OCI-LY1 (cell line): Measurements from ENCODE around the gene NLRP3.

Experiments used
- H2AFZ ChIP-seq: fragments of 200-600 bp; sonication (generic), shearing (Covaris generic); 2 replicates; pipeline ENCODE4 v1.6.0; 2014; ENCODE audit warnings: antibody characterized with exemption, mild to moderate bottlenecking, low read length
- H3F3A ChIP-seq: fragments of 200-600 bp; sonication (generic), shearing (Covaris generic); 2 replicates; pipeline ENCODE4 v1.6.0; 2014; ENCODE audit warnings: mild to moderate bottlenecking, antibody characterized with exemption, low read length, moderate library complexity; ENCODE audit not compliant: insufficient read depth
- H3K27ac ChIP-seq: fragments of 200-600 bp; sonication (generic); 2 replicates; pipeline ENCODE4 v1.5.1; 2014; ENCODE audit warnings: low read length, mixed run types, mild to moderate bottlenecking, low read depth; ENCODE audit not compliant: poor library complexity, severe bottlenecking
- H3K27me3 ChIP-seq: fragments of 200-600 bp; sonication (generic); 2 replicates; pipeline ENCODE4 v1.6.0; 2014; ENCODE audit warnings: antibody characterized with exemption, mild to moderate bottlenecking, low read length, moderate library complexity; ENCODE audit not compliant: insufficient read depth
- H3K36me3 ChIP-seq: fragments of 200-600 bp; sonication (generic); 2 replicates; pipeline ENCODE4 v1.6.1; 2014; ENCODE audit warnings: mild to moderate bottlenecking, antibody characterized with exemption, low read length, moderate library complexity, mixed read lengths; ENCODE audit not compliant: insufficient read depth
- H3K4me1 ChIP-seq: fragments of 200-600 bp; sonication (generic); 2 replicates; pipeline ENCODE4 v1.5.1; 2014; ENCODE audit warnings: mild to moderate bottlenecking, low read length, moderate library complexity; ENCODE audit not compliant: insufficient read depth, severe bottlenecking
- H3K4me2 ChIP-seq: fragments of 200-600 bp; sonication (generic), shearing (Covaris generic); 2 replicates; pipeline ENCODE4 v1.6.1; 2014; ENCODE audit warnings: low read length
- H3K4me3 ChIP-seq: fragments of 200-600 bp; sonication (generic); 2 replicates; pipeline ENCODE4 v1.5.1; 2014; ENCODE audit warnings: low read length, low read depth, mild to moderate bottlenecking, mixed read lengths; ENCODE audit not compliant: poor library complexity, severe bottlenecking
- H3K79me2 ChIP-seq: fragments of 200-600 bp; shearing (Covaris generic); 2 replicates; pipeline ENCODE4 v1.6.1; 2016; ENCODE audit warnings: mixed run types, low read length, mixed read lengths; ENCODE audit not compliant: insufficient read depth
- H3K9ac ChIP-seq: fragments of 200-600 bp; sonication (generic), shearing (Covaris generic); 2 replicates; pipeline ENCODE4 v1.6.1; 2014; ENCODE audit warnings: mild to moderate bottlenecking, low read length, mixed read lengths
- H3K9me2 ChIP-seq: fragments of 200-600 bp; sonication (generic), shearing (Covaris generic); 2 replicates; pipeline ENCODE4 v1.6.1; 2014; ENCODE audit warnings: low read depth, mild to moderate bottlenecking, low read length, mixed read lengths
- H3K9me3 ChIP-seq: fragments of 200-600 bp; shearing (Covaris generic); 2 replicates; pipeline ENCODE4 v1.6.1; 2014; ENCODE audit warnings: low read length, mixed read lengths
- H4K20me1 ChIP-seq: fragments of 200-600 bp; sonication (generic), shearing (Covaris generic); 2 replicates; pipeline ENCODE4 v1.6.0; 2016; ENCODE audit warnings: mild to moderate bottlenecking, low read length; ENCODE audit not compliant: insufficient read depth
- CTCF ChIP-seq: fragments of 200-600 bp; sonication (generic), shearing (Covaris generic); IDR thresholded peaks from 2 replicates; pipeline ENCODE4 v1.5.1; 2017; ENCODE audit warnings: mild to moderate bottlenecking, antibody characterized with exemption, low read length, moderate library complexity, mixed read lengths
- EZH2 ChIP-seq: fragments of 200-600 bp; sonication (generic), shearing (Covaris generic); IDR thresholded peaks from 2 replicates; pipeline ENCODE4 v1.8.0; 2017; ENCODE audit warnings: borderline replicate concordance, mixed run types, mild to moderate bottlenecking, antibody characterized with exemption, low read length, moderate library complexity, mixed read lengths

Gene NLRP3

GRCh38 chr1:247448107-247448791, 32.3 kb downstream of the NLRP3 start:
- no peaks in the 10 kb centered on the region for H3K36me3 ChIP-seq
- no peak overlapping the region for H3K27ac ChIP-seq
- no peak overlapping the region for H3K4me2 ChIP-seq
- H3K79me2 ChIP-seq, result no peaks in the 10 kb centered on the region
- H3K4me1 ChIP-seq, result no peaks in the 10 kb centered on the region
- H3K27me3 ChIP-seq, result no peaks in the 10 kb centered on the region
- H3K9ac ChIP-seq, result no peak overlapping the region
- no peaks in the 10 kb centered on the region for H3K9me2 ChIP-seq
- H2AFZ ChIP-seq, result no peak overlapping the region
- H4K20me1 ChIP-seq, result no peaks in the 10 kb centered on the region
- no peak overlapping the region for H3K4me3 ChIP-seq
- no peaks in the 10 kb centered on the region for H3K9me3 ChIP-seq
- H3F3A ChIP-seq, result no peaks in the 10 kb centered on the region
- TF ChIP-seq CTCF (no peak), EZH2 (no peak)

GRCh38 chr1:247451388-247452010, 35.5 kb downstream of the NLRP3 start:
- no peaks in the 10 kb centered on the region for H3F3A ChIP-seq
- no peak overlapping the region for H3K27ac ChIP-seq
- H3K4me2 ChIP-seq, result no peak overlapping the region
- no peak overlapping the region for H3K9ac ChIP-seq
- H3K4me1 ChIP-seq, result no peaks in the 10 kb centered on the region
- H3K9me3 ChIP-seq, result no peaks in the 10 kb centered on the region
- H4K20me1 ChIP-seq, result no peaks in the 10 kb centered on the region
- no peak overlapping the region for H2AFZ ChIP-seq
- H3K27me3 ChIP-seq, result no peaks in the 10 kb centered on the region
- H3K4me3 ChIP-seq, result no peak overlapping the region
- TF ChIP-seq CTCF (no peak), EZH2 (no peak)
- H3K79me2 ChIP-seq, result no peaks in the 10 kb centered on the region
- no peaks in the 10 kb centered on the region for H3K36me3 ChIP-seq
- H3K9me2 ChIP-seq, result no peaks in the 10 kb centered on the region

- Histone ChIP-seq H3K9me3 (no peaks in the 10 kb centered on the region), H3F3A (no peaks in the 10 kb centered on the region), H3K27me3 (no peaks in the 10 kb centered on the region), H3K9ac (no peak overlapping the region), H3K79me2 (no peaks in the 10 kb centered on the region), H2AFZ (no peak overlapping the region), H4K20me1 (no peaks in the 10 kb centered on the region), H3K4me3 (no peak overlapping the region), H3K27ac (no peak overlapping the region), H3K4me2 (no peak overlapping the region), H3K4me1 (no peaks in the 10 kb centered on the region), H3K36me3 (no peaks in the 10 kb centered on the region), H3K9me2 (no peaks in the 10 kb centered on the region)
- no peak for TF ChIP-seq CTCF
- no peak for TF ChIP-seq EZH2
Measured at GRCh38 chr1:247452447-247453039, 36.6 kb downstream of the NLRP3 start.
